ENCODE results near the gene PRICKLE3.
A peak's percentile ranks its signal among the peaks of the same experiment; 100 is the strongest.
"Not testable (repeated sequence)": the region's sequence is repeated elsewhere in the genome, so short reads cannot be mapped to it uniquely, and the experiment has no call there.

The PRICKLE3 gene

GRCh38 chrX:49183701-49184281 lies 2.4 kb downstream of the PRICKLE3 start:
- Mint-ChIP-seq H3K9me3 (no peaks in the 10 kb centered on the region), H3K4me3 (peak overlapping the region; percentile 89), H3K27ac (no peak overlapping the region), H3K4me1 (ENCODE audit: low read depth) (peaks cover 15% of the 10 kb centered on the region), H3K27me3 (ENCODE audit: low read depth) (no peaks in the 10 kb centered on the region), H3K36me3 (ENCODE audit: low read depth) (peaks cover 22% of the 10 kb centered on the region)
- DNase-seq (ENCODE audit: low spot score), result no peak

GRCh38 chrX:49179358-49179757 lies 6.8 kb downstream of the PRICKLE3 start:
- Mint-ChIP-seq H3K9me3 (no peaks in the 10 kb centered on the region), H3K27me3 (ENCODE audit: low read depth) (no peaks in the 10 kb centered on the region), H3K4me1 (ENCODE audit: low read depth) (peaks cover 12% of the 10 kb centered on the region), H3K4me3 (no peak overlapping the region), H3K27ac (no peak overlapping the region), H3K36me3 (ENCODE audit: low read depth) (peaks cover 43% of the 10 kb centered on the region)
- no peak for DNase-seq (ENCODE audit: low spot score)

- DNase-seq (ENCODE audit: low spot score), result no peak
- Mint-ChIP-seq H3K27me3 (ENCODE audit: low read depth) (no peaks in the 10 kb centered on the region), H3K36me3 (ENCODE audit: low read depth) (peaks cover 48% of the 10 kb centered on the region), H3K4me1 (ENCODE audit: low read depth) (peaks cover 12% of the 10 kb centered on the region), H3K4me3 (no peak overlapping the region), H3K9me3 (no peaks in the 10 kb centered on the region), H3K27ac (no peak overlapping the region)
These were observed 7.6 kb downstream of the PRICKLE3 start for GRCh38 chrX:49178537-49178936.

GRCh38 chrX:49177873-49178480 lies 8.2 kb downstream of the PRICKLE3 start:
- Mint-ChIP-seq H3K36me3 (ENCODE audit: low read depth) (peaks cover 49% of the 10 kb centered on the region), H3K27ac (no peak overlapping the region), H3K27me3 (ENCODE audit: low read depth) (no peaks in the 10 kb centered on the region), H3K4me3 (no peak overlapping the region), H3K4me1 (ENCODE audit: low read depth) (peaks cover 15% of the 10 kb centered on the region), H3K9me3 (no peaks in the 10 kb centered on the region)
- DNase-seq (ENCODE audit: low spot score), result no peak

GRCh38 chrX:49177338-49177833 lies 8.8 kb downstream of the PRICKLE3 start:
- H3K27me3 Mint-ChIP-seq (ENCODE audit: low read depth), result no peaks in the 10 kb centered on the region
- H3K27ac Mint-ChIP-seq, result no peak overlapping the region
- H3K9me3 Mint-ChIP-seq, result no peaks in the 10 kb centered on the region
- no peak for DNase-seq (ENCODE audit: low spot score)
- H3K4me3 Mint-ChIP-seq, result no peak overlapping the region
- H3K4me1 Mint-ChIP-seq (ENCODE audit: low read depth), result peaks cover 20% of the 10 kb centered on the region
- H3K36me3 Mint-ChIP-seq (ENCODE audit: low read depth), result peaks cover 49% of the 10 kb centered on the region

- no peaks in the 10 kb centered on the region for H3K27me3 Mint-ChIP-seq (ENCODE audit: low read depth)
- peaks cover 20% of the 10 kb centered on the region for H3K4me1 Mint-ChIP-seq (ENCODE audit: low read depth)
- H3K4me3 Mint-ChIP-seq, result no peak overlapping the region
- H3K9me3 Mint-ChIP-seq, result no peaks in the 10 kb centered on the region
- DNase-seq (ENCODE audit: low spot score), result no peak
- no peak overlapping the region for H3K27ac Mint-ChIP-seq
- H3K36me3 Mint-ChIP-seq (ENCODE audit: low read depth), result peaks cover 46% of the 10 kb centered on the region
These were observed 9.5 kb downstream of the PRICKLE3 start for GRCh38 chrX:49176421-49177326.

GRCh38 chrX:49175435-49176274 lies 10.5 kb downstream of the PRICKLE3 start:
- Mint-ChIP-seq H3K9me3 (no peaks in the 10 kb centered on the region), H3K27ac (no peak overlapping the region), H3K4me3 (no peak overlapping the region), H3K36me3 (ENCODE audit: low read depth) (peaks cover 43% of the 10 kb centered on the region), H3K27me3 (ENCODE audit: low read depth) (no peaks in the 10 kb centered on the region), H3K4me1 (ENCODE audit: low read depth) (peaks cover 20% of the 10 kb centered on the region)
- DNase-seq (ENCODE audit: low spot score), result no peak

GRCh38 chrX:49174723-49175122 lies 11.4 kb downstream of the PRICKLE3 start:
- Mint-ChIP-seq H3K4me3 (no peak overlapping the region), H3K4me1 (ENCODE audit: low read depth) (peaks cover 20% of the 10 kb centered on the region), H3K36me3 (ENCODE audit: low read depth) (peaks cover 38% of the 10 kb centered on the region), H3K9me3 (no peaks in the 10 kb centered on the region), H3K27me3 (ENCODE audit: low read depth) (no peaks in the 10 kb centered on the region), H3K27ac (peak overlapping the region; percentile 8)
- DNase-seq (ENCODE audit: low spot score), result no peak

GRCh38 chrX:49173544-49173943 lies 12.6 kb downstream of the PRICKLE3 start:
- H3K4me3 Mint-ChIP-seq, result peak overlapping the region; percentile 87
- peaks cover 20% of the 10 kb centered on the region for H3K4me1 Mint-ChIP-seq (ENCODE audit: low read depth)
- DNase-seq (ENCODE audit: low spot score); H3K27me3 Mint-ChIP-seq (ENCODE audit: low read depth); H3K9me3 Mint-ChIP-seq; H3K27ac Mint-ChIP-seq: not testable (repeated sequence)
- peaks cover 30% of the 10 kb centered on the region for H3K36me3 Mint-ChIP-seq (ENCODE audit: low read depth)

GRCh38 chrX:49172280-49172780 lies 13.8 kb downstream of the PRICKLE3 start:
- H3K36me3 Mint-ChIP-seq (ENCODE audit: low read depth), result peaks cover 26% of the 10 kb centered on the region
- DNase-seq (ENCODE audit: low spot score), result peak; percentile 73
- no peaks in the 10 kb centered on the region for H3K9me3 Mint-ChIP-seq
- peak overlapping the region; percentile 80 for H3K27ac Mint-ChIP-seq
- H3K4me3 Mint-ChIP-seq, result peak overlapping the region; percentile 87
- no peaks in the 10 kb centered on the region for H3K27me3 Mint-ChIP-seq (ENCODE audit: low read depth)
- H3K4me1 Mint-ChIP-seq (ENCODE audit: low read depth), result peaks cover 26% of the 10 kb centered on the region

- DNase-seq (ENCODE audit: low spot score), result peak; percentile 76
- Mint-ChIP-seq H3K4me3 (peak within 1 kb of the TSS; percentile 87), H3K4me1 (ENCODE audit: low read depth) (peaks cover 28% of the 10 kb centered on the region), H3K27me3 (ENCODE audit: low read depth) (no peaks in the 10 kb centered on the region), H3K27ac (peak within 1 kb of the TSS; percentile 80), H3K36me3 (ENCODE audit: low read depth) (peaks cover 25% of the 10 kb centered on the region), H3K9me3 (no peaks in the 10 kb centered on the region)
These were observed 14.4 kb downstream of the PRICKLE3 start, which contains the start of gene PLP2 for GRCh38 chrX:49171752-49172279. PLP2 (plus strand) TSS chrX:49171898; CDS start chrX:49172001, 103 bp downstream.

GRCh38 chrX:49167740-49168108 lies 18.4 kb downstream of the PRICKLE3 start:
- Mint-ChIP-seq H3K4me3 (peak overlapping the region; percentile 91), H3K36me3 (ENCODE audit: low read depth) (peaks cover 3% of the 10 kb centered on the region), H3K27ac (peak overlapping the region; percentile 98), H3K4me1 (ENCODE audit: low read depth) (peaks cover 31% of the 10 kb centered on the region), H3K27me3 (ENCODE audit: low read depth) (no peaks in the 10 kb centered on the region), H3K9me3 (no peaks in the 10 kb centered on the region)
- no peak for DNase-seq (ENCODE audit: low spot score)

Data from T-helper 2 cell treated with Interferon-gamma antibody and Interleukin-4, amounts not matched to agents 5 μg/mL and 100 μg/mL, for 36 hours (primary cell).